ENCODE data around the gene VPS26C.

VPS26C gene

DNA sequence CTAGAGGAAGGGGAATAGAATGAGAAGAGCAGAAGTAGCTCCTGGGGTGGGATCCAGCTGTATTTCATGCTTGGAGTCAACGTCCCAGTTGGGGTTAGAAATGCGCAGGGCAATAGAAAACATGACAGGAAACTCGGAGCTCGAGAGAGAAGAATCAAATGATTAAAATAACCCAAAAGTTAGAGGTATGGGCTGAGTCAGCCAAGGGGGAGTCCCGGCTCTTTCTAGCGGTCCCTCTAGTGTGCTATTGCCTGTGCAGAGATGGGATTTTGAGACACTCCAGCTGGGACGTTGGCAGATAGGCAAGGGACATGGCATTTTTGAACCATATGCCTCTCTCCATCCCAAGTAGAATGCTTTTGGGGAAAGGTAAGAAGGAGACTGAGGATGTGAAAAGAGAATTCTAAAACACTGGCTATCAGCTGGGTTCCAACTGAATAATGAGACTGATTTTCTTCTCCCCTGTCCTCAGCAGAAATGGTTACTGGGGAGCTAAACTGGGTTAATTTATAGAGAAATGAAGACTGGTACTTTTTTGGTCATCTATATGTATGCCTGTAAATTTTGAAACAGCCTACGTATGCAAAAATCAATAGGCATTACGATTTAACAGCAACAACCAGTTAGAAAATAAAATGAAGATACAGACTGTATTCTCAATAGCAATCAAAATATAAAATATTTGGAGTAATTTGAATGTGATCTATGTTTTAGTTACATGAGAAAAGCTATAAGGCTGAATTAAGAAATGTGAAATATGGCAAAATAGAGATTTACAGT lies 7.0 kb upstream of the VPS26C start:
- H3K4me3 Mint-ChIP-seq: no peak overlapping the region
- no peak overlapping the region for H3K27ac Mint-ChIP-seq
- H3K4me1 Mint-ChIP-seq (ENCODE audit: low read depth): peaks cover 7% of the 10 kb centered on the region
- H3K27me3 Mint-ChIP-seq: no peaks in the 10 kb centered on the region
- H3K9me3 Mint-ChIP-seq: no peaks in the 10 kb centered on the region
- DNase-seq: no peak
- H3K36me3 Mint-ChIP-seq (ENCODE audit: low read depth): no peaks in the 10 kb centered on the region

DNA sequence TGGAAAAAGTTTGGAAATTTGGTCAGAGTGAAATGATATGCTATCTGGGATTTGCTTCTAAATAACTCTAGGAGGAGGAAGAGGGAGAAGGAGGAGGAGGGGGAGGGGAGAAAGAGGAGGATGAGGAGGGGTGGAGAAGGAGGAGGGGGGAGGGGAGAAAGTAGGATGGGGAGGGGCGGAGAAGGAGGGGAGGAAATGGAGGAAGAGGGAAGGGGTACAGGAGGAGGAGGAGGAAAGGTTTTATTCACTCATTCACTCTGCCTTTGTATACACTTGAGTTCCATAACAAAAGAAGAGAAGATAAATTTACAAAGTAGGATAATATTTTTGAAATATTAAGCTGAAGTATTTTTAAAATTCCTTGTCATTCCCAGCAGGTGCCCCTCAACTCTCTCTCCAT lies 6.3 kb upstream of the VPS26C start:
- no peak overlapping the region for H3K27ac Mint-ChIP-seq
- H3K27me3 Mint-ChIP-seq: no peaks in the 10 kb centered on the region
- H3K4me3 Mint-ChIP-seq: no peak overlapping the region
- H3K4me1 Mint-ChIP-seq (ENCODE audit: low read depth): peaks cover 11% of the 10 kb centered on the region
- H3K9me3 Mint-ChIP-seq: no peaks in the 10 kb centered on the region
- no peaks in the 10 kb centered on the region for H3K36me3 Mint-ChIP-seq (ENCODE audit: low read depth)
- DNase-seq: no peak

DNA sequence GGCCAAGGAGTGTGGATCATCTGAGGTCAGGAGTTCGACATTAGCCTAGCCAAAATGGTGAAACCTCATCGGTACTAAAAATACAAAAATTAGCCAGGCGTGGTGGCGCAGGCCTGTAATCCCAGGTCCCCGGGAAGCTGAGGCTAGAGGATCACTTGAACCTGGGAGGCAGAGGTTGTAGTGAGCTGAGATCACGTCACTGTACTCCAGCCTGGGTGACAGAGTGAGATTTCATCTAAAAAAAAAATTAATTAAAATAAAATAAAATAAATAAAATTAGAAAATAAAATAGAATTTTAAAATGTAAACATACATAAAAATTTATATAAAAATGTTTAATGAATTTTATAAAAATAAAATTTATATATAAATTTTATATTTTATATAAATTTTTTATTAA lies 5.8 kb upstream of the VPS26C start:
- H3K9me3 Mint-ChIP-seq: no peaks in the 10 kb centered on the region
- peaks cover 13% of the 10 kb centered on the region for H3K4me1 Mint-ChIP-seq (ENCODE audit: low read depth)
- DNase-seq: no peak
- no peak overlapping the region for H3K4me3 Mint-ChIP-seq
- H3K27me3 Mint-ChIP-seq: no peaks in the 10 kb centered on the region
- no peak overlapping the region for H3K27ac Mint-ChIP-seq
- H3K36me3 Mint-ChIP-seq (ENCODE audit: low read depth): no peaks in the 10 kb centered on the region

DNA sequence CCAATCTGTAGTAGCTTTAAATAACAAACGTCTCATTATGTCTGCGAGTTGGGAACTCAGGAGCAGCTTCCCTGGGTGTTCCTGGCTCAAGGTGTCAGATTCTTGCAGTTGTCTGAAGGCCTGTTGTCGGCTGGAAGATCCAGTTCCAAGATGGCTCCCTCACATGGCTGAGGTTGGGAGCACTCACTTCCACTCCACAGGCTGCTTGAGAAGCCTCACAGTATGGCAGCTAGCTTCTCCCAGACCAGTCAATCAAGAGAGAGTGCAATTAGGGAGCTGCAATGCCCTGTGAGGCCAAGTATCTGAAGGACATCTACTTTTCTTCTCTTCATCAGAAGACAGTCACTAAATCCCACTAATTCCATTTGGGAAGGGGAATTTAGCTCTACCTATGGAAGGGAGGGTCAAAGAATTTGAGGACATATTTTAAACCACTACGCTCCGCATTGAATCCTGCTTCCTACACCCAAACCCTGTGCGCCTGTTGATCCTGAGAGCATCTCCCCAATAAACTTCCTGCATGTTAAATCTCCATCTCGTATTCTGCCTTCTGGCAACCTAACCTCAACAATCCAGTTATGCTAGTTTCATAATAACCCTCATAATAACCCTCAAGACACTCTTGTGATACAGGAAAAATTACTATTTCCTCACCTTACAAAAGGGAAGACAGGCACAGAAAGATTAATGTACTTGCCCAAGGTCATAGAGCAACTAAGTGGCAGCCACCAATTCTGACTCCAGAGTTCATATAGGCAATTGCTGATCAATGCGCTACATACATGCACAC lies 3.6 kb upstream of the VPS26C start:
- Mint-ChIP-seq H3K4me3 (no peak overlapping the region), H3K27ac (no peak overlapping the region), H3K4me1 (ENCODE audit: low read depth) (peaks cover 21% of the 10 kb centered on the region), H3K27me3 (no peaks in the 10 kb centered on the region), H3K9me3 (no peaks in the 10 kb centered on the region), H3K36me3 (ENCODE audit: low read depth) (peaks cover 10% of the 10 kb centered on the region)
- DNase-seq: no peak

DNA sequence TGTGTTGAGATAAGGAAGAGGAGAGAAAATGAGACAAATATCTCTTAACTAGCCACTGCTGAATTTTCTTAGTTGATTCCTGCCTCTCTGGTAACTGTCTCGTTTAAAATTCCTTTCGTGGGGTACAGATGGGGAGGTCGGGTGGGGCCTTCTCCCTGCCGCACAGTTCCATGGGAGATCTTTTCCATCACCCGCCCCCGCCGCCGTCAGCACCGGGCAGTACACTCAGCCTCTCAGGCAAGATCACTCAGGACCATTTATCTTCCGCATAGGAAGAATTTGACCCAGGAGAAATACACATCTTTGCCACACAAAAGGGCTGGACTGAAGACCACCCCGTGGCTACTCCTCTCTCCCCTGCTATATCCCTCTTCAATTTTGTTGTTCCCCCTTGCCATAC lies 2.3 kb upstream of the VPS26C start:
- peaks cover 33% of the 10 kb centered on the region for H3K4me1 Mint-ChIP-seq (ENCODE audit: low read depth)
- H3K27me3 Mint-ChIP-seq: no peaks in the 10 kb centered on the region
- no peaks in the 10 kb centered on the region for H3K9me3 Mint-ChIP-seq
- peak overlapping the region; percentile 93 for H3K4me3 Mint-ChIP-seq
- peaks cover 21% of the 10 kb centered on the region for H3K36me3 Mint-ChIP-seq (ENCODE audit: low read depth)
- no peak overlapping the region for H3K27ac Mint-ChIP-seq
- DNase-seq: no peak

DNA sequence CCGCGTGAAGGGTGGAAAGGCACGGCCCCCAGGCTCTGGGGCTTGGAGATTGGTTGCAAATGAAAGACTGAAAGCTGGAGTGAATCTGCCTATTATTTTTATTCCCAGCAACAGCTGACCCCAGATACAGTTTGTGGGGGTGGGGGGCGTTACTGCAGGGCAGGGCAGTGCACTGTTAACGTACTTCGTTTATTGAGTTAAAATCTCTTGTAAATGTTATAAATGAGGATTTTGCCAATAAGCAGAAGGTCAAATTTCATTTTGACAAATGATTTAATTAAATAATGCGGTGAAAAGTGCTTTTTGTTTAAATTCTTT lies 1.0 kb upstream of the VPS26C start:
- no peaks in the 10 kb centered on the region for H3K27me3 Mint-ChIP-seq
- peak overlapping the region; percentile 99 for H3K27ac Mint-ChIP-seq
- no peaks in the 10 kb centered on the region for H3K9me3 Mint-ChIP-seq
- DNase-seq: no peak
- H3K36me3 Mint-ChIP-seq (ENCODE audit: low read depth): peaks cover 32% of the 10 kb centered on the region
- H3K4me1 Mint-ChIP-seq (ENCODE audit: low read depth): peaks cover 40% of the 10 kb centered on the region
- H3K4me3 Mint-ChIP-seq: peak overlapping the region; percentile 93

DNA sequence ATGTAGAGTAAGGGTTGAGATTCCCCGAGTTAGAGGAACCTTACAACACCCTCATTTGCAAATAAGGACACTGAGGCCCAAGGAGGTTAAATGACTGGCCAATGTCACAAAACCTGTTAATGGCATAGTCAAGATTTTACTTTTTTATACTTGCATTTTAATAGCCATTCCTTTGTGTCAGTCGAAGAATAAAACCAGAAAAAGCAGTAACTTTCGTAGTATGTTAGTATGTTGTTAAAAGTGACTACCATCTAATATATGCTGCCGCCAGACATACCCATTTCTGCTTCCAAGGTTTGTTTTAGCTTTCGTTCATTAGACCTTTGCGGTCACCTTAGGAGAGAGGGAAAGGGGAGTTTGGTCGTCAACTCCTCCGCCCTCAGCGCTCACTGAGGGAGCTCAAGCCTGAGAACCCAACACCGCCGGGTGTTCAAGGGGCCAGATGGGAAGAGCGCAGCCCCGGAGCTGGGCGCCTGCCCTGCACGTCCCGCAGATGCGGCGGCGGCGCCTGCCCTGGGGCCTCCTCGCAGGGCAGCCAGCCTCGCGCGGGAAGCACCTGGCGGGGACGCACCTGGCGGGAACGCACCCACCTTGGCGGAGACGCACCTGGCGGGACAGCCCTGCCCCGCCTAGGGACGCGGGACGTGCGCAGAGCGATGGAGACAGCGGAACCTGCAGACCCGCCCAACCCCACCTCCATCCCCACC lies 466 bp downstream of the VPS26C start:
- no peaks in the 10 kb centered on the region for H3K27me3 Mint-ChIP-seq

DNA sequence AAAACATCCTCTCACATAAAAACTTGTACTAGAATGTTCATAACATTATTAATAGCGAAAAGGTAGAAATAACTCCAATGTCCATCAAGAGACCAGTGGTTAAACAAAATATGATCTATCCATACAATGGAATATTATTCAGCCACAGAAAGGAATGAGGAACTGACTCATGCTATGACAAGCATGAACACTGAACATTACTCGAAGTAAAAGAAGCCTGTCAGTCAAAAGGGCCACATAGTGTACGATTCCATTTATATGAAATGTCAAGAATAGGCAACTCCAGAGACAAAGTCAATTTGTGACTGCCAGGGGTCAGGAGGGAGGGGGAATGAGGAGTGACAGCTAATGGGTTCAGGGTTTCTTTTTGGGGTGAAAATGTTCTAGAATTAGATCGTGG lies 2.3 kb downstream of the VPS26C start:
- DNase-seq: no peak
- Mint-ChIP-seq H3K9me3 (no peaks in the 10 kb centered on the region), H3K36me3 (ENCODE audit: low read depth) (peaks cover 58% of the 10 kb centered on the region), H3K27ac (peak overlapping the region; percentile 42), H3K4me1 (ENCODE audit: low read depth) (peaks cover 53% of the 10 kb centered on the region), H3K4me3 (peak overlapping the region; percentile 6), H3K27me3 (no peaks in the 10 kb centered on the region)

More for the DNA sequence above, 466 bp downstream of the VPS26C start:
- peaks cover 42% of the 10 kb centered on the region for H3K36me3 Mint-ChIP-seq (ENCODE audit: low read depth)
- peak overlapping the region; percentile 99 for H3K27ac Mint-ChIP-seq
- no peak for DNase-seq
- H3K4me3 Mint-ChIP-seq: peak overlapping the region; percentile 93
- peaks cover 48% of the 10 kb centered on the region for H3K4me1 Mint-ChIP-seq (ENCODE audit: low read depth)
- no peaks in the 10 kb centered on the region for H3K9me3 Mint-ChIP-seq

DNA sequence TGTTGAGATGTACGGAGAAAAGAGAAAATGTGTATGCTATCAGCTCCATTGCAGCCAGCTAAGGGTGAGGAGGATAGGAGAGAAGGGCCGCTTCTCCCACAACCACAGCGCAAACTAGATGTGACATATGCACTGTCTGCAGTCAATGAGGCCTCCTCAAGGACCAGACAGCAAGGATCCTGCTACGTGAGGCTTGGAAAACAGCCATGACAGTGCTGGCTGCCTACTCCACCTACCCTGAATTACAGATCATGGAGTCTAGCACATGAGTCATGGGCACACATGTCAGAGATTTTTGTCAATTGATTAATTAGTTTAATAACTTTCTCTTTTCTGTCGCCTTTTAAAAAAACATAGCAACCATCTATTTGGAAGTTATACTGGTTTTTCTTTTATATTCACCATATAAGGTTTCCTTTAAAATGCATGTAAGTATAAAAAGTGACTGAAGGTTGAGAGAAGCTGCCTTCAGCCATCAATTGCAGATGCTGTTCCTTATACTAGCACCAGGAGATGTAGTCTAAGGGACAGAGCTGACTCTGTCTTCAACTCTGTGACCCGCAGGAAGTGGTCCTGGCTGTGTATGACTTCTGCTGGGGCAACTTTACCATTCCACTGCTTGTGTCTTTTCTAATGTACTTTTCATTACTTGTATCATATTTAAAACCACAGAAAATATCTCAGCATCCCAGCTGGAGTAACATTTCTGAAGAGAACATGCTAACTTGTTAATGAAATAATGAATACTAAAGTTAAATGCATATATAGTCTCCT lies 3.1 kb downstream of the VPS26C start:
- Mint-ChIP-seq H3K36me3 (ENCODE audit: low read depth) (peaks cover 58% of the 10 kb centered on the region), H3K4me3 (no peak overlapping the region), H3K4me1 (ENCODE audit: low read depth) (peaks cover 57% of the 10 kb centered on the region), H3K27me3 (no peaks in the 10 kb centered on the region), H3K9me3 (no peaks in the 10 kb centered on the region), H3K27ac (peak overlapping the region; percentile 6)
- no peak for DNase-seq

DNA sequence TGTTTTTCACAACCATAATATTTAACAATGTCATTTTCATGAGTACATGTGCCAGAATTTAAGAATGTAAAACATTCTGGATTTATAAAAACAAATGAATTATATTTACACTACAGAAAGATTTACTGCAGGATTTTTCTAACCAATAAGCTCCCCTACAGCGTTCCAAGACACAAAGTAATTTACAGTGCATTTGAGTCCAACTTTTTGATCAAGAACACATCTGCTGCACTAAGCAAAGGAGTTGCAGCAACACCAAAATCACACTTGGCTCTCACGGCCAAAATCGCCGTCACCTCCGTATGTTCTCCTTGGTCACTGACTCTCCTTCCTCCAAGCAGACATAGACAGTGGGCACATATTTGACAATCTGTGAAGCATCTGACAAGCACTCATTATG lies 7.7 kb downstream of the VPS26C start:
- Mint-ChIP-seq H3K27me3 (no peaks in the 10 kb centered on the region), H3K9me3 (no peaks in the 10 kb centered on the region), H3K4me1 (ENCODE audit: low read depth) (peaks cover 61% of the 10 kb centered on the region), H3K36me3 (ENCODE audit: low read depth) (peaks cover 59% of the 10 kb centered on the region), H3K4me3 (no peak overlapping the region), H3K27ac (peak overlapping the region; percentile 41)
- DNase-seq: no peak

DNA sequence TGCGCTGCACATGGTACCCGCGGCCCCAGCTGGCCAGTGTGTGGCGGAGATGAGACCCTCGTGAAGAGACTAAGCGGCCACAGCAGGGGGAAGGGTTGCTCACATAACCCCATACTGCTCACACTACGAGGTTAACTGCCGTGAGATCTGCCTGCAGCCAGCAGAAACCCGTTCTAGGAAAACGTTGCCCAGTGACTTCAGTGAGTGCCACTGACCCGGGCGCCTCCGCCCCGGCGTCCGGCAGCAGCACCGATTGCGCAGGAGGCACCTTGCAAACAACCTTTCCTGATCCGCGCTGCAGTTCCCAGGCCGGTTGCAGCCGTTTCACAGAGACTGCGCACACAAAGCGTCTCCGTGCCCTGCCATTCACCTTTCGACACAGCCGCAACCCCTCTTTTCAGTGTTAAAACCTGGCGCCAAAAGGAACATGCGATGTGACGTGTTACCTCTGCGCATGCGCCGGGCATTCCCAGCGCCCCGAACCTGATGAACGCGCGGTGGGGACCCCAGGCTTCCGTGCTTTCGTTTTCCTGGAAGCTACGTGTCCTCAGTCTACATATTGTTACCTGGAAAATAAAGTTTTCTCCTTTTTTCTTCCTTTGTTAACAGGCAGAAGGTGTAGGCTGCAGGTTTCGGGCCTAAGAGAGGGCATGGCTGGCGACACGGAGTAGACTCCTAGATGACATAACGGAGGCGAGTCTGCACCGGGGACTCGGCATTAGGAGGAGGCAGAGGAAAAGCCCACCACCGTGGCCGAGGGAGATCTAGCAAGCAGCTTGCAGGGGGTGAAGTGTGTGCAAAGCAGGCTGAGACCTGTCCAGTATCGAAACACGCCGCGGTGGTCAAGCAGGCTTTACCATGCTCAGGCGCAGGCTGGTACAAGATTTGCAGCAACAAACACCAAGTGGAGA lies 8.9 kb downstream of the VPS26C start:
- Mint-ChIP-seq H3K4me3 (peak overlapping the region; percentile 89), H3K9me3 (no peaks in the 10 kb centered on the region), H3K36me3 (ENCODE audit: low read depth) (peaks cover 53% of the 10 kb centered on the region), H3K4me1 (ENCODE audit: low read depth) (peaks cover 56% of the 10 kb centered on the region), H3K27me3 (no peaks in the 10 kb centered on the region), H3K27ac (peak overlapping the region; percentile 95)
- DNase-seq: peak; percentile 86

DNA sequence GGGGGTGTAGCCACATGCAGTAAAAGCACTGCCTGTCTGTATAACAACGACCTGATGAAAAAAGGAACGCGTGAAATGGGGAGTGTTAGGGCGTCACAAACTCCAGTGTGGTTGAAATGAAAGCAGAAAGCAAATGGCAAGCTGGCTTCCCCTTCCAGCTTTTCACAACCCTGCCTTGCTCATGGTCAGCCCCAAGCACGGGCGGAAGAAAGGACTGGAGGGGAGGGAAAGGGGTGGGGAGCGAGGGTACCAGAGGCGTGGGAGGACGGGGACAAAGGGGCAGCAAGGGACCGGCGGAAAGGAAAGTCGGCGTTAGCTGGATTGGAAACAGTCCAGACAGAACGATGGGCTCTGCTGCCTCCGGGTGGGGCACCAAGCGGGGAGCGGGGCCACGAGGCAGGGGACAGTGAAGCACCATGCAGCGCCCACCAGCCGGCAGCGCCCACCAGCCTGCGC lies 9.6 kb downstream of the VPS26C start:
- H3K36me3 Mint-ChIP-seq (ENCODE audit: low read depth): peaks cover 49% of the 10 kb centered on the region
- no peak for DNase-seq
- H3K4me1 Mint-ChIP-seq (ENCODE audit: low read depth): peaks cover 59% of the 10 kb centered on the region
- H3K9me3 Mint-ChIP-seq: no peaks in the 10 kb centered on the region
- no peaks in the 10 kb centered on the region for H3K27me3 Mint-ChIP-seq
- peak overlapping the region; percentile 89 for H3K4me3 Mint-ChIP-seq
- peak overlapping the region; percentile 95 for H3K27ac Mint-ChIP-seq

DNA sequence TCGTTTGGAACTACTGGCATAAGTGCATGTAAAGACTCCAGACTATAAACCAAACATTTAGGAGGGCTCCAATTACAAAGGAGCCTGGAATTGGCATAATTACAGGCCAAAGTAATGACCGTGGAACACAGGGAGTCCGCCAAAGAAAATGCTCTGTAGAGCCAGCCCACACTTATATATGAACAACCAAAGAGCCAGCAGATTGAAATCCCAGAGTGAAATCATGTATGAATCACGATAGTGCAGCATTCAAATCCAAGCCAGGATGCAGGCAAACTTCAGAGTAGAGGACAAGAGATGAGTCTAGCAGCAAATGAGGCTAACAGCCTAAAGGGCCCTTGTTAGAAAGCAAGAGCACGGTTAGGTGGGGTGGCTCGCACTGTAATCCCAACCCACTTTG lies 13.1 kb downstream of the VPS26C start:
- Mint-ChIP-seq H3K4me1 (ENCODE audit: low read depth) (peaks cover 67% of the 10 kb centered on the region), H3K27ac (no peak overlapping the region), H3K9me3 (no peaks in the 10 kb centered on the region), H3K36me3 (ENCODE audit: low read depth) (peaks cover 27% of the 10 kb centered on the region), H3K27me3 (no peaks in the 10 kb centered on the region), H3K4me3 (no peak overlapping the region)
- DNase-seq: no peak
